GF-D8 (cell line): ENCODE results near the gene CHD3.

ENCODE experiments used
- DNase-seq: peaks from one replicate; lab custom pipeline; 2025; lab: John Stamatoyannopoulos, UW

CHD3 gene

GRCh38 chr17:7894226-7894625 lies 5.6 kb downstream of the CHD3 start:
- DNase-seq: no peak

GRCh38 chr17:7894866-7895265 lies 6.3 kb downstream of the CHD3 start:
- DNase-seq: no peak

- no peak for DNase-seq
Observed at GRCh38 chr17:7897090-7897489, 8.5 kb downstream of the CHD3 start.

- DNase-seq: no peak
Observed at GRCh38 chr17:7897773-7898172, 9.2 kb downstream of the CHD3 start.

- no peak for DNase-seq
Observed at GRCh38 chr17:7903154-7904103, 14.8 kb downstream of the CHD3 start.

- DNase-seq: no peak
Observed at GRCh38 chr17:7909089-7909488, 20.5 kb downstream of the CHD3 start.

- no peak for DNase-seq
Observed at GRCh38 chr17:7910281-7910680, 21.7 kb downstream of the CHD3 start.

GRCh38 chr17:7910711-7911110 lies 22.1 kb downstream of the CHD3 start:
- no peak for DNase-seq

- DNase-seq: no peak
Observed at GRCh38 chr17:7911116-7911515, 22.5 kb downstream of the CHD3 start.

- DNase-seq: peak; percentile 28
Observed at GRCh38 chr17:7912927-7913524, 24.4 kb downstream of the CHD3 start.

- no peak for DNase-seq
Observed at GRCh38 chr17:7915179-7915610, 26.6 kb downstream of the CHD3 start.

GRCh38 chr17:7915611-7916384 lies 27.2 kb downstream of the CHD3 start, which contains the start of gene RNF227:
Gene RNF227 (minus strand): TSS chr17:7916289. CDS start chr17:7916195, 94 bp downstream.
- peak; percentile 73 for DNase-seq

GRCh38 chr17:7916385-7916682 lies 27.7 kb downstream of the CHD3 start:
- no peak for DNase-seq

- DNase-seq: no peak
Observed at GRCh38 chr17:7916808-7917207, 28.2 kb downstream of the CHD3 start.

- no peak for DNase-seq
Observed at GRCh38 chr17:7922269-7922844, 33.8 kb downstream of the CHD3 start.

- DNase-seq: no peak
Observed at GRCh38 chr17:7922845-7923628, 34.4 kb downstream of the CHD3 start.

- no peak for DNase-seq
Observed at GRCh38 chr17:7927596-7927995, 39.0 kb downstream of the CHD3 start.

GRCh38 chr17:7929158-7930023 lies 40.8 kb downstream of the CHD3 start, which contains the start of gene KCNAB3:
Gene KCNAB3 (minus strand): TSS chr17:7929856. CDS start chr17:7929435, 421 bp downstream.
- DNase-seq: no peak

GRCh38 chr17:7930841-7931631 lies 42.4 kb downstream of the CHD3 start:
- no peak for DNase-seq
